Measurements from ENCODE around the gene WNT7B. TPM values are rescaled to one million over a fixed set of nuclear protein-coding genes. Genes with fewer than 3 reads are reported as not detected.

Gene WNT7B
- total RNA-seq, 4 donors from 2014 or later: 0.28 to 0.48 TPM; not detected in 2

DNA sequence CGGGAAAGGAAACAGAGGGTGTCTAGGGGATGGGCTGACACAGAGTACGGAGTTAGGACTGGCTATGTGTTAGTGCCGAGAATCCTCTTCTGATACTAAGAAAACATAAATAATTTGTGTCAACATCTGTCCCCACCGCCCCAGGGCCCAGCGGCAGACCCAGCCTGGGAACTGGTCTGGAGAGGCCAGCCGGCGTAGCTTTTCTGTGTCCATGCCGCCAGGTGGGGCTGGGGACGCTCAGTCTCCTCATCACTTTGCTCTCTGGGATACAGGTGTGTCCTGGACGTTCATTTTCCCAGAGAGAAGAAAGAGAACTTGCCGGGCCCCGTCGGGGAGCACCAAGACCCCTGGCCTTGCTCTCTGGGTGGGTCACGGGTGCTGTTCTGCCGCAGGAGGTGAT lies 54.7 kb downstream of the WNT7B start:
- ATAC-seq (ENCODE audit: low FRiP score): no peak
- no peak for DNase-seq (ENCODE audit: low spot score)
- TF ChIP-seq, protein P1, sequence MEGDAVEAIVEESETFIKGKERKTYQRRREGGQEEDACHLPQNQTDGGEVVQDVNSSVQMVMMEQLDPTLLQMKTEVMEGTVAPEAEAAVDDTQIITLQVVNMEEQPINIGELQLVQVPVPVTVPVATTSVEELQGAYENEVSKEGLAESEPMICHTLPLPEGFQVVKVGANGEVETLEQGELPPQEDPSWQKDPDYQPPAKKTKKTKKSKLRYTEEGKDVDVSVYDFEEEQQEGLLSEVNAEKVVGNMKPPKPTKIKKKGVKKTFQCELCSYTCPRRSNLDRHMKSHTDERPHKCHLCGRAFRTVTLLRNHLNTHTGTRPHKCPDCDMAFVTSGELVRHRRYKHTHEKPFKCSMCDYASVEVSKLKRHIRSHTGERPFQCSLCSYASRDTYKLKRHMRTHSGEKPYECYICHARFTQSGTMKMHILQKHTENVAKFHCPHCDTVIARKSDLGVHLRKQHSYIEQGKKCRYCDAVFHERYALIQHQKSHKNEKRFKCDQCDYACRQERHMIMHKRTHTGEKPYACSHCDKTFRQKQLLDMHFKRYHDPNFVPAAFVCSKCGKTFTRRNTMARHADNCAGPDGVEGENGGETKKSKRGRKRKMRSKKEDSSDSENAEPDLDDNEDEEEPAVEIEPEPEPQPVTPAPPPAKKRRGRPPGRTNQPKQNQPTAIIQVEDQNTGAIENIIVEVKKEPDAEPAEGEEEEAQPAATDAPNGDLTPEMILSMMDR (IDR thresholded peaks at IDR 0.05): no peak

DNA sequence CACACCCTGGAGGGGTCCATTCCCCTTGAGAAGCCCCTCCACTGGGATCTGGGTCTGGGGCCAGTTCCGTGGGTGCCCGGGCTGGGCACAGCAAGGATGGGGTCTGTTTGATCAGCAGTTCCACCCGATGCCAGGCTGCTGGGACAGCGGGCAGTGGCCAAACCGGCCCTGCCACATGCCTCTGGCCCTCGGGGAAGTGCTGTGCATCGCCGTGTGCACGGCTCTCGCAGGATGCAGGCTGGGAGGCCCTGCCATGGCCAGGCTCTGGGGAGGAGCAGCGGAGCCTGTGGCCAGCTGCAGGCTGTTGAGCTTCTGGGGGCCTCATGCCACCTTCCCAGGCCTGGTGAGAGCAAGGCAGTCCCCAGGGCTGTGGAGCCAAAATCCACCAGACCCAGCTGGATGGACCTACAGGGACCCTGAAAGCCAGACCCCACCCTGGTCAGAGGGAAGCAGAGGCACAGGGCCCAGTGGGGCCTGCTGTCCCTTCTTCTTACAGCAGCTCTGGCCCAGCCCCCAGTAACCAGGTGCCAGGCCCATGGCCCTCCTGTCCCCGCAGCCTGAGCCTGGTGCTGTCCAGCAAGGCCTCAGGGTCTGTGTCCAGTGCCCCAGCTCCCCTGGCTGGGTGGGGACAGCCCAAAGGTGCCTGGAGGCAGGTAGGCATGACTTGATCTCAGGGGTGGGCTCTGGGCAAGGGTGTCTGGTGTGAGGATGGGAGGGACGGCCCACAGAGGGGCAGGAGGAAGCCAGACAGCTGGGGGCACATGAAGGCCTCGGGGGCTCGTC lies 57.3 kb downstream of the WNT7B start:
- TF ChIP-seq, protein P1 (IDR thresholded peaks at IDR 0.05): no peak
- no peak for ATAC-seq (ENCODE audit: low FRiP score)
- no peak for DNase-seq (ENCODE audit: low spot score)

DNA sequence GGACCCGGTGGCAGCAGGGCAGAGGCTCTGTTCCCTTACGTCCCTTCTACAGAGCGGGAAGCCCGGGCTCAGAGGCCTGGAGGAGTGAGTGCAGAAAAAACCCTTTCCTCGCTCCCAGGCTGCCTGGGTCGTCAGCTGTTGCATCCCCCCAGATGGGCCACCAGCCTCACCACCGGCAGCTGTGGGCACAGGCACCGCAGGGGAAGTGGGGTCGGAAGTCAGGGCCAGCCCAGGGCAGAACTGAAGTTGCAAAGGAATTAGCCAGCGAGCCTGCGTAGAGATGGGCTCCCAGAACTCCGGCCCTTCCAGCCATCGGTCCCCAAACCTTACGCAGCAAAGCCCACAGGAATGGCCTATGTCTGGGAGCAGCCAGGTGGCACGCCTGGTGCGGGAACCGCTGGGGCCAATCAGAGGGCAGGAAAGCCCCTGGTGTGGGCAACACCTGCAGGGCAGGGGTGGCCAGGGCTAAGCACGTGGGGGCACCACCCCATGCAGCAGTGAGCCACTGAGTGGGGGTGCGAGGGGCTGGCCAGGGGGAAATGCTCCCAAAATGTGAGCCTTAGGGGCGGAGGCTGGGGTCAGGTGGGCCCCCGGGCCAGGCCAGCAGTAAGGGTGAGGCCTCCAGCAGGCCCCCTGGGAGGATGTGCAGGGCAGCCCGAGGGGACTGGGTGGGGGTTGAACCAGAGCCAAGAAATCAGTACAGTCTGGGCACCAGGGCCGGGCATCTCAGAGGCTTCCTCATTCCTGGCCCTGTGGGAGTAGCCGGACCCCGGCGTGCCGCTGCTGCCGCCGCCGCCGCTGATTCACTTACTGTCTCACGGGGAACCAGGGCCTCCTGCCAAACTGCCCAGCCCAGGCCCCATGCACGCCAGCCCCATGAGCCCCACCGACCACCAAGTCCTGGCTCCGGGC lies 58.2 kb downstream of the WNT7B start:
- DNase-seq (ENCODE audit: low spot score) (no peak), ATAC-seq (ENCODE audit: low FRiP score) (peak; percentile 50)
- TF ChIP-seq, protein P1 (IDR thresholded peaks at IDR 0.05): no peak

DNA sequence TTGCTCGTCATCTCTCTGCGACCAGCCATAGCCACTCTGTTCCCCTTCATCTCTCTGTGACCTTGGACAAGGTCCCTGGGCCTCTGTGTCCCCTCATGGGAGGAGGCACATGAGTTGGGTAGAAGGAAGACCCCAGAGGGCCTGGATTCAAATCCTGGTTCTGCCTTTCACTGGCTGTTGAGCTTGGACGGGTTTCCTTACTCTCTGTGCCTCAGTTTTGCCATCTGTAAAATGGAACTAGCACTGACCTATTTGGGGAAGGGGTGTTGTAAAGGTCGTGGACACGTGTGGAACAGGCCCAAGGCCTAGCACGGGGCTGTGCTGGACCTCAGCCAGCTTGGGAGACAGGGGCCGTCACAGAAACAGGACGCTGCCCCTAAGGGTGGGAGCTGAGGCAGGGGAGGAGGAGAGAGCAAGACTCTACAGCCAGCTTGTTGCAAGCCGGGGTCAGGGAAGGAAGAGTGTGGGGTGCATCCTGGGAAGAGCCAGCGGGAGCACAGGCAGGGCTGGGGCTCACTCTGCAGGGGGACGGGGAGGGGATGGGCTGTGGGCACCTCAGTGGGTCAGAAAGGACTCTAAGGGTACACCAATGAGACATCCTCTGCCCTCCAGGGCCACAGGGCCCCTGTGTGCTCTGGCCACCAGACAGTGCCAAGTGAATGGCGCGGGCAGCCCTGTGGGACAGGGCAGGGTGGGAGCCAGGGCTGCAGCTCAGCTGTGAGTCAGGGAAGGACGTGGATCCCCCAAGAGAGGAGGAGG lies 59.1 kb downstream of the WNT7B start:
- ATAC-seq (ENCODE audit: low FRiP score) (no peak), DNase-seq (ENCODE audit: low spot score) (no peak)
- TF ChIP-seq, protein P1 (IDR thresholded peaks at IDR 0.05): no peak

DNA sequence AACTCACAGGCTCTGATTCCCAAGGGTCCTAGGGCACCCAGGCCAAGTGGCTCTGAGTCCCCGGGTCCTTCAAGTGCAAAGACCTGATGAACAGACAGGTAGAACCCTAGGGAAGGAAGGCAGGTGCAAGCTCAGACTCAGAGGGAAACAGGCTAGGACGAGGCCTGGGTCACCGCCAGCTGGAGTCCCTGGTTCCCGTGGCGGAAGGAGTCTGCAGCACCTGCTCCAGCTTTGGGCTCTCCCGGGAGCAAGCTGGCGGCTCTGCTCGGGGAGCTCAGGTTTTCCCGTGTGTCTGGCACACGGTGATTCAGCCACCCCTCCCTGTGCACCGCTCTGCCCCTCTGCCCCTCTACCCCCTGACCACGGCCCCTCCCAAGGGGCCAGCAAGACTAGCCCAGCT lies 59.8 kb downstream of the WNT7B start:
- TF ChIP-seq, protein P1 (IDR thresholded peaks at IDR 0.05): no peak
- DNase-seq (ENCODE audit: low spot score): no peak
- no peak for ATAC-seq (ENCODE audit: low FRiP score)

DNA sequence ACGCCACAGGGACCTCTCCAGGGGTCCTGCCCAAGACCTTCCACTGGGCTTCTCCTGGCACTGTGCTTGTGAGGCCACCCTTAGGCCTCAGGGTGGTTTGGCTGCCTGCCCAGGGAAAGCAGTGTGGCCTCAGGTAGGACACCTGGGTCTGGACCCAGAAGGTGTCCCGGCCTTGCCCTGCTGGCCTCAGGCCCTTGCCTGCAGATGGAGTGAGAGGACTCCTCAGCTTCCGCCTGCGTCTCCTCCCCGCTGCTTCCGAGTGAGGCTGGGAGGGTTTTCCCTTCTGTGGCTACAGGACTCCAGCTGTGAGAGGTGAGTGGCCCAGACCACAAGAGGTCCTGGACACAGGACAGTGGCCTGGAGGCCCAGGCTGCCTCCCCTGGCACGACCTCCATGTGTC lies 60.4 kb downstream of the WNT7B start:
- TF ChIP-seq, protein P1 (IDR thresholded peaks at IDR 0.05): no peak

More for the DNA sequence above, 60.4 kb downstream of the WNT7B start:
- DNase-seq (ENCODE audit: low spot score) (no peak), ATAC-seq (ENCODE audit: low FRiP score) (no peak)

Measured in omental fat pad (tissue), 4 donors.